Glomerular visceral epithelial cell (primary cell): Measurements from ENCODE around the gene TIMM44.

Experiments
- DNase-seq: peaks from one replicate; pipeline ENCODE4 v3.0.0-alpha.2; 2016; ENCODE audit errors: extremely low spot score

The TIMM44 gene

GRCh38 chr19:7900931-7901330 is 42.5 kb downstream of the TIMM44 start:
- peak; percentile 35 for DNase-seq

GRCh38 chr19:7900401-7900870 is 43.0 kb downstream of the TIMM44 start:
- no peak for DNase-seq

- no peak for DNase-seq
These were observed 43.6 kb downstream of the TIMM44 start for GRCh38 chr19:7899751-7900378.

- DNase-seq, result no peak
These were observed 44.5 kb downstream of the TIMM44 start for GRCh38 chr19:7898967-7899366.

GRCh38 chr19:7897292-7897691 is 46.2 kb downstream of the TIMM44 start:
- no peak for DNase-seq

- no peak for DNase-seq
These were observed 47.9 kb downstream of the TIMM44 start for GRCh38 chr19:7895565-7895964.

- DNase-seq, result no peak
These were observed 48.7 kb downstream of the TIMM44 start for GRCh38 chr19:7894612-7895309.

- DNase-seq, result peak; percentile 81
These were observed 49.9 kb downstream of the TIMM44 start for GRCh38 chr19:7893362-7894101.

GRCh38 chr19:7888826-7889217 is 54.6 kb downstream of the TIMM44 start:
- no peak for DNase-seq

- peak; percentile 86 for DNase-seq
These were observed 55.2 kb downstream of the TIMM44 start, which contains the start of gene LRRC8E for GRCh38 chr19:7888145-7888825. Gene LRRC8E (plus strand): TSS chr19:7888510. CDS start chr19:7895604, 7,094 bp downstream.

GRCh38 chr19:7887408-7888144 is 55.9 kb downstream of the TIMM44 start:
- DNase-seq, result no peak

- no peak for DNase-seq
These were observed 57.6 kb downstream of the TIMM44 start for GRCh38 chr19:7885818-7886217.

- DNase-seq, result no peak
These were observed 59.5 kb downstream of the TIMM44 start for GRCh38 chr19:7883796-7884570.

GRCh38 chr19:7883105-7883504 is 60.4 kb downstream of the TIMM44 start:
- no peak for DNase-seq

- DNase-seq, result no peak
These were observed 61.6 kb downstream of the TIMM44 start for GRCh38 chr19:7881910-7882309.

- no peak for DNase-seq
These were observed 63.6 kb downstream of the TIMM44 start for GRCh38 chr19:7879836-7880235.

GRCh38 chr19:7879111-7879807 is 64.2 kb downstream of the TIMM44 start:
- no peak for DNase-seq

GRCh38 chr19:7877249-7877836 is 66.1 kb downstream of the TIMM44 start:
- DNase-seq, result no peak
